NCI-H2227 (cell line): Measurements from ENCODE around the gene MFN2.
A peak's percentile ranks its signal among the peaks of the same experiment; 100 is the strongest.

Experiments
- DNase-seq: peaks from one replicate; lab custom pipeline; 2025; ENCODE audit not compliant: unreplicated experiment; lab: John Stamatoyannopoulos, UW

MFN2 gene

GRCh38 chr1:11960276-11960675 lies 20.0 kb upstream of the MFN2 start:
- no peak for DNase-seq

- DNase-seq: no peak
These were observed 19.5 kb upstream of the MFN2 start for GRCh38 chr1:11960715-11961114.

- DNase-seq: no peak
These were observed 19.0 kb upstream of the MFN2 start for GRCh38 chr1:11961230-11961629.

GRCh38 chr1:11963622-11964021 lies 16.6 kb upstream of the MFN2 start:
- DNase-seq: no peak

- no peak for DNase-seq
These were observed 15.6 kb upstream of the MFN2 start for GRCh38 chr1:11964656-11965055.

DNA sequence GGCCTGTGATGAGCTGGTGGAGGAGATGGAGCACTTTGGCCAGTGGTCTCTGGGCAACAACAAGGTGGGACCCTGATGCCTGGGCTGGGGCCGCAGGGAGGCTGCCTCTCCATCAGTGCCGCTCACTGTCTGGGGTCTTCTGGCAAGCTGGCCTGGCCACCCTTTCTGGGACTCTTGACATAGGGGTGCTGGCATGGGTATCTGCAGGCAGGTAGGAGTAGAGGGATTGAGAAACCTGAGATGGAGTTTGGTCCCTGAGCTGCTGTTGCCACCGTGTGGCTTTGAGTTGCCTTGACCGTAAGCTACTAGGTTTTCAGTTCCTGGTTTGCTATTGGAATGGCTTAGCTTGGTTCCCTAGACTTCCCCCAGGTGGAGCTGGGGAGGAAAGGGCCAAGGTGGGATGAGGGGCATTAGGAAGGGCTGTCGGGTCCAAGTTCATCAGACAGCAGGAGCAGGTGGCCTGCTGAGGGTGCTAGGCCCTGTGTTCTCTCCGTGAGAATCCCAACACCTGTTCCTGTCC lies 13.2 kb upstream of the MFN2 start:
- DNase-seq: peak; percentile 66

GRCh38 chr1:11970441-11971185 lies 9.6 kb upstream of the MFN2 start:
- DNase-seq: no peak

DNA sequence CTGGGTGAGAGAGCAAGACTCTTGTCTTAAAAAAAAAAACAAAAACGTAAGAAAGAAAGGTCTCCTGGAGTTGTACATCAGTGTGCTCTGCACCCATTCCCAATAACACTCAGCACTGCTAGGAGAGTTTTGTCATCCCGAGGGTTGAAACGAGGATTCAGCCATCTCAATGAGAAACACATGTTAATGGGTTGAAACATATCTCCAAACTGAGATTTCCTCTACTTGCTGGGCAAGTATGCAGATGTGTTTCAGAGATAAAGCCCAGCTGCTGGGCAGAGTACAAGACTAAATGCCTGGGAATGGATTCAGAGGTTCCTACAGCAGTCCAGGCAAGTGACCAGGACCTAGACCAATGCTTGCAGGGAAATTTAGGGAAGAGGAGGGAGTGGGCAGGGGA lies 2.6 kb upstream of the MFN2 start:
- no peak for DNase-seq

GRCh38 chr1:11978301-11978700 lies 1.9 kb upstream of the MFN2 start:
- no peak for DNase-seq

DNA sequence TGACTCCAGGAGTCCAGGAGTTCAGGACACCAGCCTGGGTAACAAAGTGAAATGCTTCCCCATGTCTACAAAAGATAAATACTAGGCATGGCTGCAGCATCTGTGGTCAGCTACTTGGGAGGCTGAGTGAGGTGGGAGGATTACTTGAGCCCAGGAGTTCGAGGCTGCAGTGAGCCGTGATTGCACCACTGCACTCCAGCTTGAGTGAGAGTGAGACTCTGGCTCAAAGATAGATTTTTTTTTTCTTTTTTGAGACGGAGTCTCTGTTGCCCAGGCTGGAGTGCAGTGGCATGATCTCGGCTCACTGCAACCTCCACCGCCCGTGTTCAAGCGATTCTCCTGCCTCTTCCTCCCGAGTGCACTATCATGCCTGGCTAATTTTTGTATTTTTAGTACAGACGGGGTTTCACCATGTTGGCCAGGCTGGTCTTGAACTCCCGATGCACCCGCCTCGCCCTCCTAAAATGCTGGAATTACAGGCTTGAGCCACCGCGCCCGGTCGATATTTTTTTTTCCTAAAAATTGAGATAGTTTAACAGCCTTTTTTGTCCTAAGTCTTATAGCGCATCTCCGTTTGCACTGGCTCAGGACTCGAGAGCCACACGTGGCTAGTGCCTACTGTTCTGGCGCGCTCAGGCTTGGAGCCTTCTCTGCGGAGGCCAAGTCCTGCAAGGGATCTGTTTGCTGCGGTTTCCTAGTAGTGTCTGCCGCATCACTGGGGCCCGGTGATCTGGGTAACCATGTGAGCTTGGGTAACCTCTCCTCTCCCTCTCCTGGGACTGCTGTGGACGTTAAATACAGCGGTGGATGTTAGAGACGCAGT lies 1.0 kb upstream of the MFN2 start:
- peak; percentile 71 for DNase-seq

GRCh38 chr1:11980676-11980972 lies 380 bp downstream of the MFN2 start:
- DNase-seq: no peak

GRCh38 chr1:11981378-11982009 lies 1.2 kb downstream of the MFN2 start:
- no peak for DNase-seq

DNA sequence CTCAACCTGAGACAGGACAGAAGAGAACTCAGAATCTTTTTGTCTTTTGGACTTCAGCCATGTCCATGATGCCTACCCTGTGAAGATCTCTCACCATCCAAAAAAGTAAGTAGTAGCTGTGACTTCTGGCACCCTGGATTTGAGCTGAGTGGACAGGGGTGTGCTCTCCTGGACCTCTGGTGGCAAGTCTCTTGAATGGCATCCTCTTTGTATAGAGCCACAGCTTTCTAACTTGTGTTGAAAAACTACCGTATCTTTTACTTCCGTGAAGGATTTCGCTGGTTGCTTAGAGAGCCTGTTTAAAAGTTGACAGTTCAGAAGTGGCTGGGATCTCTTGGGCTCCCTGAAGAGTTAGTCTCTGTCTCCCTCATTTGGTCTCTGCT lies 1.8 kb downstream of the MFN2 start:
- DNase-seq: no peak

GRCh38 chr1:11984121-11984520 lies 3.9 kb downstream of the MFN2 start:
- no peak for DNase-seq

DNA sequence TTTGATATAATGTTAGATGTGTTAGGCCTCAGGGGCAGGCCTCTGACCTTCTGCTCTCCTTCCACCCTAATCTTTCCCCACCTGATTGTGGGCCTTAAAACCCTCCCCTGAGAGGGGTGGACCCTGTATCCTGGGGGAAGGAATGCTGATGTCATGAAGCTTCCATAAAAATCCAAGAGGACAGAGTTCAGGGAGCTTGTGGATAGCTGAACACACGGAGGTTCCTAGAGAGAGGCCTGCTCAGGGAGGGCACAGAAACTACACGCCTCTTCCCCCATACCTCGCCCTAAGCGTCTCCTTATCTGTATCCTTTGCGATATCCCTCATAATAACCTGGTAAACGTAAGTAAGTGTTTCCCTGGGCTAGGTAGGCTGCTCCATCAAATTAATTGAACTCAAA lies 4.3 kb downstream of the MFN2 start:
- DNase-seq: no peak

- DNase-seq: no peak
These were observed 4.9 kb downstream of the MFN2 start for GRCh38 chr1:11985171-11985570.

- no peak for DNase-seq
These were observed 5.6 kb downstream of the MFN2 start for GRCh38 chr1:11985851-11986250.

GRCh38 chr1:11989669-11990068 lies 9.4 kb downstream of the MFN2 start:
- DNase-seq: no peak

GRCh38 chr1:11990303-11991032 lies 10.2 kb downstream of the MFN2 start:
- DNase-seq: no peak

DNA sequence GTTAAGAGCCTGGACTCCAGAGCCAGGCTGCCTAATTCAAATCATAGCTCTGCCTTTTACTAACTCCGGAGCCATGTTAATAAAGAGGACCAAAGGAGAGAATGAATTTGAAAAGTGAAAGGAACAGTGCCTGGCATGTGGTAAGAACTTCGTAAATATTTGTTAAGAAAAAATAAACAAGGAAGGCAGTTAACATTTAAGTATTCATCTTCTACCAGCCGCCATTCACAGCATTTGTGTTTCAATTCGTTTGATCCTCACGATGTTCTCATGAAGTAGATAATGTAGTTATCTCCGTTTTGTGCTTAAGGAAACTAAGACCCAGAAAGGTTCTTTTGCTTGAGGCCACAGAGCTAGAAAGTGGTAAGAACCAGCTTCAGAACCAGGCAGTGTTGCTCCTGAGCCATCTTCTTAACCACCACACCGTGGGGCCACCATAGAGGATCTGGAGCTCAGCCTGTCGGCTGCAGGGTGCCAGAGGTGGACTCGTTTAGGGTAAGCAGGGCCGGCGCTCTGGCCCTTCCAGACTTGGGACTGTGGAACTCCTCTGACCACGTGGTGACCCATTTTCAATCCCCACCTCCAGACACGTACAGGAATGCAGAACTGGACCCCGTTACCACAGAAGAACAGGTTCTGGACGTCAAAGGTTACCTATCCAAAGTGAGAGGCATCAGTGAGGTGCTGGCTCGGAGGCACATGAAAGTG lies 11.9 kb downstream of the MFN2 start:
- DNase-seq: no peak
